Rectal smooth muscle tissue (tissue), 1 donor: ENCODE results near the gene CPSF4L.
"Not testable (repeated sequence)": the region's sequence is repeated elsewhere in the genome, so short reads cannot be mapped to it uniquely, and the experiment has no call there.

Experiments used
- H3K27ac ChIP-seq: one replicate; pipeline ENCODE4 v1.7.0; 2013; ENCODE audit warnings: low read depth, low read length, inconsistent platforms
- H3K27me3 ChIP-seq: one replicate; pipeline ENCODE4 v1.7.0; 2013; ENCODE audit warnings: low read length; ENCODE audit not compliant: control insufficient read depth, insufficient read depth
- H3K36me3 ChIP-seq: one replicate; pipeline ENCODE4 v1.7.0; 2013; ENCODE audit warnings: low read length; ENCODE audit not compliant: control insufficient read depth, insufficient read depth
- H3K4me1 ChIP-seq: one replicate; pipeline ENCODE4 v1.7.0; 2013; ENCODE audit warnings: low read length; ENCODE audit not compliant: control insufficient read depth, insufficient read depth
- H3K4me3 ChIP-seq: one replicate; pipeline ENCODE4 v1.7.0; 2013; ENCODE audit warnings: low read length
- H3K9ac ChIP-seq: one replicate; pipeline ENCODE4 v1.7.0; 2013; ENCODE audit warnings: low read length

Gene CPSF4L, protein sequence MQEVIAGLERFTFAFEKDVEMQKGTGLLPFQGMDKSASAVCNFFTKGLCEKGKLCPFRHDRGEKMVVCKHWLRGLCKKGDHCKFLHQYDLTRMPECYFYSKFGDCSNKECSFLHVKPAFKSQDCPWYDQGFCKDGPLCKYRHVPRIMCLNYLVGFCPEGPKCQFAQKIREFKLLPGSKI

DNA sequence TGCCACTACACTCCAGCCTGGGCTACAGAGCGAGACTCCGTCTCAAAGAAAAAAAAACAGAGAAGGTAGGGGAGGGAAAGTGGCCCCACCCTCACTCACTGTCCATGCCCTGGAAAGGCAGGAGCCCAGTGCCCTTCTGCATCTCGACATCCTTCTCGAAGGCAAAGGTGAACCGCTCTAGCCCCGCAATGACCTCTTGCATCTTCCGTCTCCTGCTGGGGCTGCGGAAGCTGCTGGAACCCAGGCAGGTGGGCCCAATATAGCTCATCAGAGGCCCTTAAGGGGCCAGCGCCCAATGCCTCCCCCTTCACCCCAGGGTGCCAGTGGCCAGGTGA, at the start of gene CPSF4L:
CPSF4L (minus strand) TSS at position 264 of the 335 bp plus-strand sequence; CDS start at position 202, 62 bp downstream.
- no peak within 1 kb of the TSS for H3K27ac ChIP-seq
- H3K9ac ChIP-seq: no peak within 1 kb of the TSS
- no peak within 1 kb of the TSS for H3K4me3 ChIP-seq
- no peaks in the 10 kb centered on the region for H3K36me3 ChIP-seq
- no peaks in the 10 kb centered on the region for H3K27me3 ChIP-seq
- peaks cover 3% of the 10 kb centered on the region for H3K4me1 ChIP-seq

DNA sequence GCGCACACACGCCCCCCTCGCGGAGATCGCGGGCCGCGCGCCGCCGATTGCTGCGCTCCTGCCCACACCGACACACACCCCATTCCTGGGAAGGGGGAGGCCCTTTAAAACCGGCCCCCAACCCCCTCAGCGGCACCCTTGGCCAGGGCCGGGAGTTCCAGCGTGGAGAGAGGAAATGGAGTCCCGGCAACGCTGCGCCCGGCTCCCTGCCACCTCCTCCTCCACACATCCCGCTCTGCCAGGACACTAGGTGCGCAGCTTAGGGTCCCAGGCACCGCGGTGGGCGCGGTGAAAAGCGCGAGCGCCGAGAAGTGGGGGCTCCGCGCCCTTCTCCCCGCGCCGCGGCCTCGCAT, 49.7 kb upstream of the CPSF4L start:
- Histone ChIP-seq H3K4me3 (peak overlapping the region; percentile 99), H3K4me1 (peaks cover 27% of the 10 kb centered on the region), H3K27ac (peak overlapping the region; percentile 100), H3K36me3 (no peaks in the 10 kb centered on the region), H3K9ac (peak overlapping the region; percentile 99), H3K27me3 (no peaks in the 10 kb centered on the region)

DNA sequence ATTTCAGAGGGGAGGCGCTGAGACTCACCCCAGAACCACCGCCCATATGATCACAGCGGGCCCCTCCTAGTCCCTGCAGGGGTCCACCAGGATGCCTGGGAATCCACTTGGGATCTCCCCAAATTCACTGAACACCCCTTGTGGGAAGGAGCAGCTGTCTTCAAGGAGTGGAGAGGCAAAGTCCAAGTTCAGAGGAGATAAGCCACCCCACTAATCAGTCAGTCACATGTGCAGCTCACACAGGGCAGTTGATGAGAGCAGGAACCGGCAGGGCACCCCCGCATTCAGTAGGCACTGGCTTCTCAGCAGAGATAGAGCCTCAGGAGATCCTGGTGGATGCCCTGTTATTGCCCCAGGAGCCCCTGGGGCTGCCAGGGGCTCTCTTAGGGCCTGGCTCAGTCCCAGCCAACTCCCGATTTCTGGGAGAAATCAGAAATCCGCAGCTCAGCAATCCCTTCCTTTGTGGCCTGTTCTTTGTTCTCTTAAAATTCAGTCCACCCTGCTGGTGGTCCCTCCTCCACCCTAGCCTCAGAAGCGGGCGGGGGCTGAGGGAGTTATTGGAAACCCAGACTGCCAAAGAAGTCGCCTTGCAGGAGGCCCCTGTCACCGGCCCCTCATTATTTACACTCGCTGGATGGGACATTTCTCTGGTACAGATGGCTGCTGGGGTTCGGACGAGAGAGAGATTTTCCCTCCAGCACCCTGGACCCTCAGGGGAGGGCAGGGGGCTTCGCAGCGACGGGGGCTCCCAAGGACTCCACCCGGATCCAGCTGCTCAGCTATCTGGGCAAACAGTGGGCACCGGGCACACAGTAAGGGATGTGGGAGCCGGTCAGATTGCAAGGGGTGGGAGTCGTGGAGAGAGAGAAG, 48.3 kb upstream of the CPSF4L start:
- Histone ChIP-seq H3K27me3 (no peaks in the 10 kb centered on the region), H3K4me1 (peaks cover 39% of the 10 kb centered on the region), H3K27ac (peak overlapping the region; percentile 100), H3K4me3 (peak overlapping the region; percentile 99), H3K36me3 (no peaks in the 10 kb centered on the region), H3K9ac (peak overlapping the region; percentile 46)

DNA sequence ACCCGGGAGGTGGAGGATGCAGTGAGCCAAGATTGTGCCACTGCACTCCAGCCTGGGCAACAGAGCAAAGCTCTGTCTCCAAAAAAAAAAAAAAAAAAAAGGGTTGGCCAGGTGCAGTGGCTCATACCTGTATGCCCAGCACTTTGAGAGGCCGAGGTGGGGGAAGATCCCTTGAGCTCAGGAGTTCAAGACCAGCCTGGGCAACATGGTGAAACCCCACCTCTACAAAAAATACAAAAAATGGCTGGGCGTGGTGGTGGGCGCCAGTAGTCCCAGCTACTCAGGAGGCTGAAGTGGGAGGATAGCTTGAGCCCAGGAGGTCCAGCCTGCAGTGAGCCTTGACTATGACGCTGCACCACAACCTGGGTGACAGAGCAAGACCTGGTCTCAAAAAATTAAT, 47.3 kb upstream of the CPSF4L start:
- not testable (repeated sequence) for H3K9ac ChIP-seq, H3K27me3 ChIP-seq, H3K36me3 ChIP-seq
- Histone ChIP-seq H3K27ac (peak overlapping the region; percentile 74), H3K4me3 (peak overlapping the region; percentile 22), H3K4me1 (peaks cover 48% of the 10 kb centered on the region)

DNA sequence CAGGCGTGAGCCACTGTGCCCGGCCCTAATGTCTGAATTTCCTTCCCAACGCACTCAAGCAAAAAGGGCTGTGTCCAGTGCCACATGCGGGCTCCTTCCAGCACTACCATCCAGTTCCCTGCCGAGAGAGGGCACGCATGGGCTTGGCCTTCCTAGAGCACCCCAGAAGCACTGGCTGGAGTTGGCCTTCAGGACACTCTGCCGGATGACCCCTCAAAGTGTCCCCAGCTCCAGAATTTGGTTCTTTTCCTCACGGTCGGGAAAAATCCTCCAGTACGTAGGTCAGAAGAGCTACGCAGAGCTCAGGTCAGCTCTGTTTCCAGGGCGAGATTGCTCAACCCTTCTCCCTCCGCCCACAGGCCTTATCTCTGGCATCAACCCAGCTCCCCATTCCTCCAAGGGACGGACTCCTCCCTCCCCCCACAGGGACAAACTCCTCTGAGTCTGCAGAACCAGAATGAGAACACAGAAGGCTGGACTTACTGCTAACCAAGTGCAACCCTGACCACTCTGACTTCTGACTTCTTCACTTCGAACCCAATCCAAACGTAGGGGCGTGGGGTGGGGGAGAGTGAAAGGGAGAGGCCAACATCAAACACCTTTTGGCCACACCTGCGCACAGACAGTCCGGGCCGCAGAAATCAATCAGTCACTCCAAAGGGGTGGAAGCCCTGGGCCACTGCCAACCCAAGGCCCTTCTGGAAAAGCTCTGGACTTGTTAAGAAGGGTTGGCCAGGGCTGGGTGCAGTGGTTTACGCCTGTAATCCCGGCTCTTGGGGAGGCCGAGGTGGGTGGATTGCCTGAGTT, 46.5 kb upstream of the CPSF4L start:
- peak overlapping the region; percentile 74 for H3K27ac ChIP-seq
- no peaks in the 10 kb centered on the region for H3K36me3 ChIP-seq
- H3K27me3 ChIP-seq: no peaks in the 10 kb centered on the region
- peak overlapping the region; percentile 11 for H3K4me3 ChIP-seq
- no peak overlapping the region for H3K9ac ChIP-seq
- H3K4me1 ChIP-seq: peaks cover 52% of the 10 kb centered on the region

DNA sequence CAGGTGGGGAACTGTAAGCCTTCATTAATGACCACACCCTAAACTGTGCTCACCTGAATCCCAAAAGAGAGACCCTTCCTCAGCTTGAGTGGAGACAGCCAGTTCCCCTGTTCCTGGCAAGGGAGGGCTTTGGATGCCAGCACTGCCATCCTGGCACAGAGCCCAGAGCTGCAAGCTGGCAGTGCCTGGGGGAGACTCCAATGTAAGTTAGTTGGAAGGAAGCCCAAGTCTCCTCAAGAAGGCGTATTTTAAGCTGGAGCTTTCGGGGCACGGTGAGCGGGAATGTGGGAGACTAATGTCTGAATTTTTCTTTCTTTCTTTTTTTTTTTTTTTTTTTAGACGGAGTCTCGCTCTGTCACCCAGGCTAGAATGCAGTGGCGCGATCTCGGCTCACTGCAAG, 45.5 kb upstream of the CPSF4L start:
- no peaks in the 10 kb centered on the region for H3K36me3 ChIP-seq
- no peaks in the 10 kb centered on the region for H3K27me3 ChIP-seq
- no peak overlapping the region for H3K4me3 ChIP-seq
- peak overlapping the region; percentile 74 for H3K27ac ChIP-seq
- peaks cover 50% of the 10 kb centered on the region for H3K4me1 ChIP-seq
- no peak overlapping the region for H3K9ac ChIP-seq

DNA sequence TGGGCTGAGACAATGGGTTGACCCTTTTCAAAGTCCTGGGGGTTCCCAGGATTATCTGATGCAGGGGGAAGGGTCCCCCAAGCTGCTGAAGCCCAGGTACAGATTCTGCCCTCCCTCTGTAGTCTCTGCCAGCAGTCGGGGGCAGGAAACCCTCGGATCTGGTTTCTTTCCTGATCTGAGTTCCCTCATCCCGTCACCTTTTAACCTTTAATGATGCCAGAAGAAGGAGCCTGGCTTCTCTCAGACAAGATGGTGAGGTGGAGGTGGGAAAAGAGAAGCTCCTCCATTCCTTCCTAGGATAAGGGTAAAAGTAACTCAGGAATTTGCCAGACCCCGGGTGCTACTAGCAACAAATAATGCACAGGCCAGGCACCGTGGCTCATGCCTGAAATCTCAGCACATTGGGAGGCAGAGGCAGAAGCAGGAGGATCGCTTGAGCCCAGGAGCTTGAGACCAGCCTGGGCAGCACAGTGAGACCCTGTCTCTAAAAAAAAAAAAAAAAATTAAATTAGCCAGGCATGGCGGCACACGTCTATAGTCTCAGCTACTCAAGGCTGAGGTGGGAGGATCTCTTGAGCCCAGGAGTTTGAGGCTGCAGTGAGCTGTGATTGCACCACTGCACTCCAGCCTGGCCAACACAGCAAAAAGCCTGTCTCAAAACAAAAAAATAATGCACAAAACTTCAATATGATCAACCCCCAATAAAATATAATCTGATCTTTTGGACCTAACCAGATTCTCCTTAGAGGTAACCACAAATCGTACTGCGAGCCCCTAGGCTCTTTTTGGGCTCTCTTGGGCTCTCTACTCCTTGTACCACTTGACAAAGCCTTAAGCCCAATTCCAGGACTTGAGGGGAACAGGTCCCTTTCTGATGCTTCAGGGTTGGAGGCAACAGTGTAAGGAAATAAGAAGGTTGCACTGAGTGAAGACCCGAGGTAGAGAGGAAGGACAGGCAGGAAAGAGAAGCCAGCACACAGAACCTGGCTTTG, 44.5 kb upstream of the CPSF4L start:
- Histone ChIP-seq H3K4me1 (peaks cover 51% of the 10 kb centered on the region), H3K27me3 (no peaks in the 10 kb centered on the region), H3K9ac (peak overlapping the region; percentile 19), H3K36me3 (no peaks in the 10 kb centered on the region), H3K4me3 (peak overlapping the region; percentile 53), H3K27ac (peak overlapping the region; percentile 74)

DNA sequence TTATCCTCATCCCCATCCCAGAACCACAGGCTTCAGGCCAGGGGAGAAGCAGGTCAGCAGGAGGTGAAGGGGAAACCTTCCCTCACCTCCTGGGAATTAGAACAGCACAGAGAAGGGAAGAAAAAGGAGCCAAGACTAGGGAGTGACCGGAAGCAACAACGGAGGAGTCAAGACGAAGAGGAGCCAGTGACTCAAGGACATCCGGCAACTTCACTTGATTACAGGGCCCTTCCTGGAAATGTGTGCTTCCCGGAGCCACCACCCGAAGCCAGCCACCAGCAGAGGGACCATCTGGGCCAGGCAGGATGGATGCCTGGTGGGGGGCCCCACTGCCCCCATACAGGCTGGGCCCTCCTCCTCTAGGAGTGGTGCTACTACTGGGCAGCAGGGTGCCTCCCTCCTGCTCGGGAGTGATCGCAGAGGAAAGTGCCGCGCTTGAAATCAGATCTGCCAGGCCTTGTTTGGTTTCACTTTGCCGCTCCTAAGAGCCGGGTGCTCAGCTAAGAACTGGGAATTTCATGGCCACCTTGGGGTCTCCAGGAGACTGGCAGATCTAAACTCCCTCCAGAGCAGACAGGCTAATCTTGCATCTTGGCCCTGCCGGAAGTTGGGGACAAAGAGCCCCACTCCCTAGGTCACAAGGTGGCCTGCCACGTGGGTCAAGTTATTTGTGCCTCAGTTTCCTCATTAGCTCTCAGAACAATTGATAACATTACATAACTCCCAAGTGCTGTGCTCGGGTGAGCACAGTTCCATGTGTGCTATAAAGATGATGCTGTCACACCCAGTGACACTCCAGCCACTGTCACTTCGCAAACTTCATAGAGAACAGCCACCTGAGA, 43.5 kb upstream of the CPSF4L start:
- Histone ChIP-seq H3K9ac (peak overlapping the region; percentile 19), H3K4me1 (peaks cover 52% of the 10 kb centered on the region)

DNA sequence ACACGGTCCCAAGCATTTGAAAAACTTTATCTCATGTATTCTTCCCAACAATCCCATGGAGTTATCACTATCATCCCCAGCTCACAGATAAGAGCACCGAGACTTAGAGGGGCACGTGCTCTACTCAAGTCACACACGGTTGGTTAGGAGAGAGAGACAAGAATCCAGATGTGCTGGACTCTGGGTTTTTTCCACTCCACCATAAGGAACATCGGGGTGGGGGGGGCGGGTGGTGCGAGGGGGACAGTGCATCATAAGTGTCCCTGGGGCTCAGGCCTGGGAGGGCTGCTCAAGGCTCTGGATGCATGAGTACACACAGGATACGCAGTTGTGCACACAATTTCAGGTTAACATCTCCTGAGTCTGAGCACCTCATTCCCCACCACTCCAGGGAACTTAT, 42.8 kb upstream of the CPSF4L start:
- peaks cover 56% of the 10 kb centered on the region for H3K4me1 ChIP-seq
- no peak overlapping the region for H3K9ac ChIP-seq
- H3K4me3 ChIP-seq: peak overlapping the region; percentile 53
- H3K27ac ChIP-seq: peak overlapping the region; percentile 74
- H3K27me3 ChIP-seq: no peaks in the 10 kb centered on the region
- H3K36me3 ChIP-seq: no peaks in the 10 kb centered on the region

More for the DNA sequence above, 43.5 kb upstream of the CPSF4L start:
- Histone ChIP-seq H3K27ac (peak overlapping the region; percentile 74), H3K4me3 (peak overlapping the region; percentile 53), H3K36me3 (no peaks in the 10 kb centered on the region), H3K27me3 (no peaks in the 10 kb centered on the region)

DNA sequence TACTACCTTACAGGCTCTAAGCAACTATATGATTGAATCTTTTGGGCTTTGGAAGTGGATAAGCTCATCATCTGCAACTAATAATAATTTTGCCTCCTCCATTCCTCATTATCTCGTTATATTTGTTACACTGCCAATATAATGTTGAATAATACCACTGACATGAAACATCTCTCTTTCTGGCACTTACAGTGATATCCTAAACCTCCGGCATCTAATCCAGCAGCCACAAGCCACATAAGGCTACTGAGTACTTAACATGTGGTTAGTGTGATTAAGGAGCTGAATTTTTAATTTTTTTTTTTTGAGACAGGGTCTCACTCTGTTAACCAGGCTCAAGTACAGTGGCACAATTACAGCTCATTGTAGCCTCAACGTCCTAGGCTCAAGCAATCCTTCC, 40.5 kb upstream of the CPSF4L start:
- Histone ChIP-seq H3K4me1 (peaks cover 56% of the 10 kb centered on the region), H3K4me3 (no peak overlapping the region), H3K27ac (no peak overlapping the region), H3K9ac (no peak overlapping the region), H3K36me3 (peaks cover 2% of the 10 kb centered on the region), H3K27me3 (no peaks in the 10 kb centered on the region)

DNA sequence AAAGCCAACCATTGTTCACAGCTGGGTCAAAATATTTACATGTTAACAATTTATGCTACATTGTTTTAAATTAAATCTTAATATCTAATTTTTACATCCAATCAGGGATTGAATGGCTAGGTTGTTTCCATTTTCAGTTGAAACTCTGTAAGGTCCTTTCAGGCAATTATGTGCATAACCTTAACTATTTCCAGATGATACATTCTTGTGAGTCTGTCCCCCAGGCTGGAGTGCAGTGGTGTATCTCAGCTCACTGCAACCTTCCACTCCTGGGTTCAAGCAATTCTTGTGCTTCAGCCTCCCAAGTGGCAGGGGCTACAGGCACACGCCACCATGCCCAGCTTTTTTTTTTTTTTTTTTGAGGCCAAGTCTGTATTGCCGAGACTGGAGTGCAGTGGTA, 39.7 kb upstream of the CPSF4L start:
- H3K4me3 ChIP-seq: no peak overlapping the region
- H3K4me1 ChIP-seq: peaks cover 48% of the 10 kb centered on the region
- H3K9ac ChIP-seq: no peak overlapping the region
- H3K27me3 ChIP-seq: no peaks in the 10 kb centered on the region
- H3K36me3 ChIP-seq: peaks cover 2% of the 10 kb centered on the region
- H3K27ac ChIP-seq: no peak overlapping the region
